Measurements from ENCODE around the gene REXO4.

DNA sequence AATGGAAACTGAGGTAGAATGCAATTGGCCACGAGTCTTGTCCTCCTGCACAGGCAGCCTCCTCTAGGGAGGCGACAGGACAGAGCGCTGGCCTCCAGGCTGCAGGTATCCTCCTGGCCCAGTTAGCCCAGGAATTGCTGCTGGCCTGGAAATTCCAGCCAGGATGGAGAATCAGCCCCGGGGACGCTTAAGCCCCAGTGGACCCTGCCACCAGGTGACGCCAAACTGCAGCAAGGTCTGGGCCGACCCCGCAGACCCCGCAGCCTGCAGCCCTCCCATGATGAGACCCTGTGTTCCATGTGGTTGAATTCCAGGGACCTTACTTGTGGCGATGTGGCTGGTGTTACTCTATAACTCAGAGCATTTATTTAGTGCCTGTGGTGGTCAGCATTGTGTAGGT lies 49.3 kb upstream of the REXO4 start:
- TF ChIP-seq, protein P1, sequence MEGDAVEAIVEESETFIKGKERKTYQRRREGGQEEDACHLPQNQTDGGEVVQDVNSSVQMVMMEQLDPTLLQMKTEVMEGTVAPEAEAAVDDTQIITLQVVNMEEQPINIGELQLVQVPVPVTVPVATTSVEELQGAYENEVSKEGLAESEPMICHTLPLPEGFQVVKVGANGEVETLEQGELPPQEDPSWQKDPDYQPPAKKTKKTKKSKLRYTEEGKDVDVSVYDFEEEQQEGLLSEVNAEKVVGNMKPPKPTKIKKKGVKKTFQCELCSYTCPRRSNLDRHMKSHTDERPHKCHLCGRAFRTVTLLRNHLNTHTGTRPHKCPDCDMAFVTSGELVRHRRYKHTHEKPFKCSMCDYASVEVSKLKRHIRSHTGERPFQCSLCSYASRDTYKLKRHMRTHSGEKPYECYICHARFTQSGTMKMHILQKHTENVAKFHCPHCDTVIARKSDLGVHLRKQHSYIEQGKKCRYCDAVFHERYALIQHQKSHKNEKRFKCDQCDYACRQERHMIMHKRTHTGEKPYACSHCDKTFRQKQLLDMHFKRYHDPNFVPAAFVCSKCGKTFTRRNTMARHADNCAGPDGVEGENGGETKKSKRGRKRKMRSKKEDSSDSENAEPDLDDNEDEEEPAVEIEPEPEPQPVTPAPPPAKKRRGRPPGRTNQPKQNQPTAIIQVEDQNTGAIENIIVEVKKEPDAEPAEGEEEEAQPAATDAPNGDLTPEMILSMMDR (conservative IDR thresholded peaks at IDR 0.05; ENCODE audit: low read length), result 0 out of 2 replicates have a peak, but pooled peaks have one; percentile 25
- TF ChIP-seq EZH2phosphoT487 (IDR thresholded peaks at IDR 0.05; ENCODE audit: borderline replicate concordance, low read depth, low read length), result no peak
